Cortex of kidney (tissue), 1 donor: Measurements from ENCODE around the gene OR5F1.

ENCODE experiments used
- DNase-seq: peaks from one replicate; lab custom pipeline; 2025; lab: John Stamatoyannopoulos, UW

Gene OR5F1

DNA sequence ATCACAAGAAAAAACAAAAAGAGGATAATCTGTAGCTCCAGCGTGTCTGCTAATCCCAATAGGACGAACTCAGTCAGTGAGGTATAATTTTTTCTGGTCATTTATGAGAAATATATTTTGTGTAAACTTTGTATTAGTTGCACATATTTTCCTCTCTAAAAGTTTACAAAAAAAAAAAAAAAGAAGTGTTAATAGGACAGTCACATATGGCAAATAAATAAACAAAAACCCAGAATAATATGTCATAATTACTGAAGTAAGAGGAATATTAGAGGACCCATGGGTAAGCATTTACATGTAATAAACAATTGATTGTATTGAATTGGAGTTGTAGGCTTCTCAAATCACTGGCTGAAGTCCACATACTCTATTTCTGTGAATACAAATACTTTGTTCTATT is at the start of gene OR5F1:
OR5F1 (minus strand) TSS at position 101 of the 400 bp plus-strand sequence; CDS start at position 101, 0 bp downstream.
- DNase-seq: no peak

DNA sequence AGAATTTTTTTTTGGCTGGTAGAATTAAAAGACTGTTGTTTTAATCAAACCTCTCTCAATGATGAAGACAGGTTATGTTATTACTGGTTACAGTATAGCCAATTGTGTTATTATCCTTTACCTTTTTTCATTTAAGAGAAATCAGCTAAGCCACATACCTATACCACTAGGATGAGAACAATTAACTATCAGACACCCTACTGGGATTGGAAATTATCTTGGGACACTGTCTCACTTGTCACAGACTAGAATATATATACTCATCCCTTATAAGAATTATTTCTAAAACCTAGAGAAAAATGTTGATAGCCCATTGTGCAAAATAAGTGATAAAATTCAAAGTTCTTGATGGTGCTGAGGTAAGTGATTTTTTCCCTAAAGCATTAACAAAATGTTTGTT is 32.9 kb upstream of the OR5F1 start, which contains the start of gene OR5AS1:
OR5AS1 (plus strand) TSS at position 301 of the 400 bp plus-strand sequence. CDS start 2,765 bp downstream, outside the sequence.
- no peak for DNase-seq

DNA sequence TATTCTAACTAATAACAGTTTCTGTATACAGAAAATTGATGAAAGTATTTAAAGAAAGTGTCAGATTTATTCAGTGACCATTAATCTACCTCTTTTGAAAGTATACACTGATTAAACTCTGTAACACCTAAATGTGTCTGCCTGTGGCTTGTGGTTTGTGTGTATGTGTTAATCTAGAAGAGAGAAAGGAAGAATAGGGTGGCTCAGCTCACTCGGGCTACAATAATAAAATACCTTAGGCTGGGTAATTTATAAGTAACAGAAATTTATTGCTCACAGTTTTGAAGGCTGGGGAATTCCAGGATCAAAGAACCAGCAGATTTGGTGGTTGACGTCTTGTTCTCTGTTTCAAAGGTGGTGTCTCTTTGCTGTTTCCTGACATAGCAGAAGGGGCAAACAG is 19.4 kb upstream of the OR5F1 start:
- no peak for DNase-seq

DNA sequence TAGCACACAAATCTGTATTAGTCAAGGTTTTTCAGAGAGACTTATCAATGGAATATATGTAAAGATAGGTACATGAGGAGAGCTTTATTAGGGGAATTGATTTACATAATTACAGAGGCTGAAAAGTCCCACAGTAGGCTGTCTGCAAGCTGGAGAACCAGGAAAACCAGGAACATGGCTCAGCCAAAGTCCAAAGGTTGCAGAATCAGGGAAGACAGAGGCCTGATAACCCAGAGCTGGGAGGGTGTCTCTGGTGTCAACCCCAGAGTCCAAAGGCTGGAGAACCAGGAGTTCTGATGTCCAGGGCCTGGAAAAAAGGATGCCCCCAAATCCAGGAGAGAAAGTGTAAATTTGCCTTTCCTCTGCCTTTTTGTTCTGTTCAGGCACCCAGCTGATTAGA is 16.3 kb upstream of the OR5F1 start:
- no peak for DNase-seq

DNA sequence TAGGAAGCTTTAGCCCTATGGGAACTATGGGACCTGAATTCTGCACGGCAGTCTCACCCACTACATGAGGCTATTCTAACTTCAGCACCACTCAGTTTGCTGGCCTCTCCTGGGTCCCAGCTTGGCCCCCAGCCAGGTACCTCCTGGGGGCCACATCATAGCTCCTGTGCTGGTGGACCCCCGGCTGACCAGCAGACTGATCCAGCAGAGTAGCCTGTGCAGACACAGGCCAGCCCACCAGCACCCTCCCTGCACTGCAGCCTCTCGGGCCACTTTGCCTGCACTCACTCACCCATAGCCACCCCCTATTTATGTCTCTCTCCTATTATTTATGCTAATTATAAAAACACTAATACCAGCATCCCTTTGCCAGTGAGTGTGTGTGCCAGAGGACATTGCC is 23.5 kb downstream of the OR5F1 start:
- no peak for DNase-seq

DNA sequence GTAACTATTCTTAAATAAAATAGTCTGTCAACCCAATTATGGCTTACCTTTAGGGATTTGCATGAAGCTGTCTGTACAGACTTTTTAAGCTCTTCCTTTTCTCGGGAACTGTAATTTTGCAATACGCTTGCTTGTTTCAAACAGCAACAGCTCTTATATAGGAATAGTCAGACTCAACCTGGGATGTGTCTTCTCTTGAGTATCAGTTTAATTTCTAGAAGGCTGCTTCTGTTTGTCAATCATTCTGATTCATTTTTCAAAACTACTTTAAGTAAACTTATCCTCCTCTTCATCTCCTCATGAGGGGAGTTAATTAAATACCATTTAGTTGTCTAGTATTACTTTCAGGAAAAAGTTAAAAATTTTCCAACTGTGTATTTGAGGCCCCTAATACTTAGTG is 24.6 kb downstream of the OR5F1 start, which contains the start of gene OR10AG1:
OR10AG1 (minus strand) TSS at position 101 of the 400 bp plus-strand sequence; CDS start at position 63, 38 bp downstream.
- DNase-seq: no peak

DNA sequence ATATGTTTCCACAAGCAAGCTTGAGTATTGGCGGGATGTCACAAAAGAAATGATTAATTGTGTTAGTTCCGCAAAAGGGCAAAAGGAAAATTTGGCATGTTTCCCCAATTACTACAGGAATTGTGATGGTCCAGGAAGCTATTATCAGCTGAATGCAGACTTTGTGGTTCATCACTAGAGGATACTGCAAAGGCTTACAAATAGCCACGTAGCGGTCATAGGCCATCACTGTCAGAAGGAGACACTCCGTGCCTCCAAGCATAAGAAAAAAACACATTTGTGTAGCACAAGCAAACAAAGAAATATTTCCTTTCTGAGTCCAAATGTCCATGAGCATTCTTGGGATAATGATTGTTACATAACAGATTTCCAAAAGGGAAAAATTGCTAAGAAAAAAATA is 26.5 kb downstream of the OR5F1 start:
- DNase-seq: no peak

DNA sequence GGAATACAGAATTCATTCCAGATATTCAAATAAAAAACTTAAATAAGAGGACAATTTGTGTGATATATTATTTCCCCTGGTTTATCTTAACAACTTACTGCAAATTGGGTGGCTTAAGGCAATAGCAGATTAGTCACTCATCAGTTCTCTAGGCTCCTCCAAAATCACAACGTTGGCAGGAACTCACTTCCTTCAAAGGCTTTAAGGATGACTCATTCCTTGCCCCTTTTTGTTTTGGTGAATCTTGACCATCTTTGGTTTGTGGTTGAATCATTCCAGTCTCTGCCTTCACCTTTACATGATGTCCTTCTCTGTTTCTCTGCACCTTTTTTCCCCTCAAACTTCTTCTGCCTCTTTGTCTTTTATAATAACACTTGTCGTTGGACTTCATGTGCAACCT is 28.0 kb downstream of the OR5F1 start:
- no peak for DNase-seq

DNA sequence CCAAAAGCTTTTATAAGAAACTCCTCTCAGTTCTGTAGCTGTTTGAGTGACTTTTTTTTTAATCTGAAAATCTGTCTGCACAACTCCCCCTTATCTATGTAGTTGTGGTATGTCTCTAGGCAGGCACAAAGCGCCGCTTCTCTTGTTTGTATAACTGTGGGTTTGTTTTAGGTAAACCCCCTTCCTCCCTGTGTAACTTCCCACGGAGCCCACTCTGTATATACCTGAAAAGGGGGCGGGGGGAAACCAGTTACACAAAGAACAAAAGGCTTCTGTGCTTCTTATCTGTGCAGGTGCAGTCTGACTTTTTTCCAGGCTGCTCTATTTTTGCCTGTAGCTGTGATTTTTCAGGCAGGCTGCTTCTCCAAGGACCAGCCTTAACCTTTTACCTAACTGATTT is 37.9 kb downstream of the OR5F1 start:
- no peak for DNase-seq

DNA sequence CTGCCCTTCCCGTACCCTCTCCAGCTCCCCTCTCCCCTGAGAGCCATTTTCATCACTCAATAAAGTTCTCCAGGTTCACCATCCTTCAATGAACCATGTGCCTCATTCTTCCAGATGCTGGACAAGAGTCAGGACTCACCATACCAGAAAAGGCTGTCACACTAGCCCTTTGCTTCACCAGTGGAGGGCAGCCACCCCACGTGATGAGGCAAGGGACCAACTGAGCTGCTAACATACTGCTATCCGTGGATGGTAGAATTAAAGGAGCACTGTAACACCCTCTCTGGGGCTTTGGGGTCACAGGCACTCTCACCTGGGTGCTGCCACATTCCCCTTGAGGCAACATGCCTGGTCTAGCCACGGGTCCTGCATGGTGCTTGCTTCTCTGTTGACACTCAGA is 45.1 kb downstream of the OR5F1 start:
- no peak for DNase-seq
